ENCODE measurements around the gene FAM3A. TPM values are rescaled to one million over a fixed set of nuclear protein-coding genes. Genes with fewer than 3 reads are reported as not detected.
"Not testable (repeated sequence)": the region's sequence is repeated elsewhere in the genome, so short reads cannot be mapped to it uniquely, and the experiment has no call there.

The FAM3A gene
- total and polyA plus RNA-seq, 2 donors from 2014 or later = 39.5 to 73.4 TPM

GRCh38 chrX:154502098-154502497 lies 13.9 kb downstream of the FAM3A start:
- no peak for DNase-seq
- Histone ChIP-seq H3K36me3 (ENCODE audit: control insufficient read depth in 2 of 3, insufficient read depth in 3 of 3, low read length in 3 of 3) (no peaks in the 10 kb centered on the region), H3K4me1 (ENCODE audit: control insufficient read depth in 2 of 3, insufficient read depth in 2 of 3, low read depth in 1 of 3, low read length in 3 of 3) (no peaks in the 10 kb centered on the region), H3K27me3 (ENCODE audit: control insufficient read depth, insufficient read depth, low read length) (no peaks in the 10 kb centered on the region), H3K9me3 (ENCODE audit: control insufficient read depth in 2 of 3, insufficient read depth in 1 of 3, low read length in 3 of 3) (no peaks in the 10 kb centered on the region), H3K9ac (ENCODE audit: low read length in 3 of 3) (no peak overlapping the region), H3K27ac (ENCODE audit: low read depth in 2 of 2, low read length in 2 of 2) (no peak overlapping the region), H3K4me3 (ENCODE audit: low read length in 3 of 3) (no peak overlapping the region)
- FAIRE-seq = no peak
- no peak for TF ChIP-seq CTCF (IDR thresholded peaks at IDR 0.05; ENCODE audit: borderline replicate concordance, extremely low read depth, insufficient read depth)
- intact Hi-C loops (cut with DNase I) = no loop called here

GRCh38 chrX:154501423-154501822 lies 14.6 kb downstream of the FAM3A start:
- H3K9me3 ChIP-seq (ENCODE audit: control insufficient read depth in 2 of 3, insufficient read depth in 1 of 3, low read length in 3 of 3); H3K4me1 ChIP-seq (ENCODE audit: control insufficient read depth in 2 of 3, insufficient read depth in 2 of 3, low read depth in 1 of 3, low read length in 3 of 3); intact Hi-C loops (cut with DNase I); H3K27ac ChIP-seq (ENCODE audit: low read depth in 2 of 2, low read length in 2 of 2); H3K4me3 ChIP-seq (ENCODE audit: low read length in 3 of 3); H3K36me3 ChIP-seq (ENCODE audit: control insufficient read depth in 2 of 3, insufficient read depth in 3 of 3, low read length in 3 of 3); H3K27me3 ChIP-seq (ENCODE audit: control insufficient read depth, insufficient read depth, low read length); DNase-seq; FAIRE-seq; H3K9ac ChIP-seq (ENCODE audit: low read length in 3 of 3): not testable (repeated sequence)

- H3K9ac ChIP-seq (ENCODE audit: low read length in 3 of 3); DNase-seq; H3K27ac ChIP-seq (ENCODE audit: low read depth in 2 of 2, low read length in 2 of 2); FAIRE-seq; H3K27me3 ChIP-seq (ENCODE audit: control insufficient read depth, insufficient read depth, low read length); H3K36me3 ChIP-seq (ENCODE audit: control insufficient read depth in 2 of 3, insufficient read depth in 3 of 3, low read length in 3 of 3); H3K9me3 ChIP-seq (ENCODE audit: control insufficient read depth in 2 of 3, insufficient read depth in 1 of 3, low read length in 3 of 3); H3K4me1 ChIP-seq (ENCODE audit: control insufficient read depth in 2 of 3, insufficient read depth in 2 of 3, low read depth in 1 of 3, low read length in 3 of 3); intact Hi-C loops (cut with DNase I); H3K4me3 ChIP-seq (ENCODE audit: low read length in 3 of 3): not testable (repeated sequence)
These were observed 19.4 kb downstream of the FAM3A start for GRCh38 chrX:154496591-154497137.

- Histone ChIP-seq H3K27me3 (ENCODE audit: control insufficient read depth, insufficient read depth, low read length) (no peaks in the 10 kb centered on the region), H3K9ac (ENCODE audit: low read length in 3 of 3) (no peak overlapping the region), H3K27ac (ENCODE audit: low read depth in 2 of 2, low read length in 2 of 2) (no peak overlapping the region), H3K36me3 (ENCODE audit: control insufficient read depth in 2 of 3, insufficient read depth in 3 of 3, low read length in 3 of 3) (no peaks in the 10 kb centered on the region), H3K4me1 (ENCODE audit: control insufficient read depth in 2 of 3, insufficient read depth in 2 of 3, low read depth in 1 of 3, low read length in 3 of 3) (no peaks in the 10 kb centered on the region), H3K4me3 (ENCODE audit: low read length in 3 of 3) (no peak overlapping the region), H3K9me3 (ENCODE audit: control insufficient read depth in 2 of 3, insufficient read depth in 1 of 3, low read length in 3 of 3) (no peaks in the 10 kb centered on the region)
- FAIRE-seq = no peak
- no peak for DNase-seq
- TF ChIP-seq CTCF (IDR thresholded peaks at IDR 0.05; ENCODE audit: borderline replicate concordance, extremely low read depth, insufficient read depth) = no peak
- intact Hi-C loops (cut with DNase I) = no loop called here
These were observed 20.5 kb downstream of the FAM3A start for GRCh38 chrX:154495472-154495922.

All from kidney (tissue), 14 donors.